OCI-LY3 (cell line): ENCODE data around the gene NEU4.

Experiments used
- H2AFZ ChIP-seq: fragments of 200-600, 300-600 bp; shearing (Covaris generic); 2 replicates; pipeline ENCODE4 v1.6.0; 2014; ENCODE audit warnings: antibody characterized with exemption, low read depth, low read length
- H3K27ac ChIP-seq: fragments of 200-600, 300-600 bp; sonication (generic); 2 replicates; pipeline ENCODE4 v1.5.1; 2014; ENCODE audit warnings: mild to moderate bottlenecking, low read length, moderate library complexity, mixed read lengths
- H3K27me3 ChIP-seq: fragments of 200-600, 300-600 bp; sonication (generic); 2 replicates; pipeline ENCODE4 v1.6.1; 2014; ENCODE audit warnings: low read depth, low read length, mixed read lengths
- H3K36me3 ChIP-seq: fragments of 200-600, 300-600 bp; sonication (generic); replicated peaks from 2 replicates; pipeline ENCODE3; 2014; ENCODE audit warnings: low read depth, low read length, mixed read lengths
- H3K4me1 ChIP-seq: fragments of 300-600, 200-600 bp; sonication (generic); 2 replicates; pipeline ENCODE4 v1.6.1; 2014; ENCODE audit warnings: low read length, mixed read lengths
- H3K4me2 ChIP-seq: fragments of 200-600, 300-600 bp; sonication (generic); 2 replicates; pipeline ENCODE4 v1.6.1; 2014; ENCODE audit warnings: low read length, mixed read lengths
- H3K4me3 ChIP-seq: fragments of 300-600, 200-600 bp; sonication (generic); 2 replicates; pipeline ENCODE4 v1.5.1; 2014; ENCODE audit warnings: antibody characterized with exemption, mild to moderate bottlenecking, low read length, moderate library complexity
- H3K79me2 ChIP-seq: fragments of 300-600, 200-600 bp; shearing (Covaris generic); 2 replicates; pipeline ENCODE4 v1.6.1; 2014; ENCODE audit warnings: mild to moderate bottlenecking, low read length, mixed read lengths
- H3K9ac ChIP-seq: fragments of 300-600, 200-600 bp; shearing (Covaris generic); 2 replicates; pipeline ENCODE4 v1.6.0; 2014; ENCODE audit warnings: mild to moderate bottlenecking, low read length, moderate library complexity
- H3K9me3 ChIP-seq: fragments of 200-600, 300-600 bp; shearing (Covaris generic); 2 replicates; pipeline ENCODE4 v1.6.1; 2014; ENCODE audit warnings: low read length, mixed read lengths; ENCODE audit not compliant: insufficient read depth
- H4K20me1 ChIP-seq: fragments of 200-600, 300-600 bp; sonication (generic); 2 replicates; pipeline ENCODE4 v1.6.1; 2016; ENCODE audit warnings: low read length, mixed read lengths; ENCODE audit not compliant: insufficient read depth
- CTCF ChIP-seq: fragments of 200-600, 300-600 bp; sonication (generic); IDR thresholded peaks from 2 replicates; pipeline ENCODE4 v1.5.1; 2014; ENCODE audit warnings: antibody characterized with exemption, low read length, low read depth
- EZH2phosphoT487 ChIP-seq: fragments of 200-600 bp; shearing (Covaris generic); IDR thresholded peaks from 2 replicates; pipeline ENCODE4 v1.6.1; 2018; ENCODE audit warnings: antibody characterized with exemption, mixed run types, low read depth

The NEU4 gene

GRCh38 chr2:241844066-241844728 is 35.2 kb downstream of the NEU4 start:
- Histone ChIP-seq H3K9me3 (no peaks in the 10 kb centered on the region), H3K79me2 (no peaks in the 10 kb centered on the region), H3K9ac (peak overlapping the region; percentile 57), H3K4me2 (peak overlapping the region; percentile 77), H3K36me3 (no peaks in the 10 kb centered on the region), H3K4me1 (peaks cover 3% of the 10 kb centered on the region; the same call in 1 of the 2 replicates), H2AFZ (peak overlapping the region; percentile 70), H3K27ac (no peak overlapping the region), H4K20me1 (no peaks in the 10 kb centered on the region), H3K27me3 (no peaks in the 10 kb centered on the region), H3K4me3 (peak overlapping the region; percentile 75)
- TF ChIP-seq EZH2phosphoT487 (no peak), CTCF (no peak)

- no peaks in the 10 kb centered on the region for H3K36me3 ChIP-seq
- H3K9me3 ChIP-seq: no peaks in the 10 kb centered on the region
- H3K27ac ChIP-seq: no peak overlapping the region
- H3K4me1 ChIP-seq: peaks cover 3% of the 10 kb centered on the region; the same call in 1 of the 2 replicates
- H4K20me1 ChIP-seq: no peaks in the 10 kb centered on the region
- TF ChIP-seq EZH2phosphoT487 (no peak), CTCF (no peak)
- H3K79me2 ChIP-seq: no peaks in the 10 kb centered on the region
- H2AFZ ChIP-seq: no peak overlapping the region
- no peak overlapping the region for H3K9ac ChIP-seq
- H3K4me3 ChIP-seq: peak overlapping the region; percentile 75
- no peaks in the 10 kb centered on the region for H3K27me3 ChIP-seq
- H3K4me2 ChIP-seq: peak overlapping the region; percentile 77
Measured at GRCh38 chr2:241844831-241845578, 36.0 kb downstream of the NEU4 start.

DNA sequence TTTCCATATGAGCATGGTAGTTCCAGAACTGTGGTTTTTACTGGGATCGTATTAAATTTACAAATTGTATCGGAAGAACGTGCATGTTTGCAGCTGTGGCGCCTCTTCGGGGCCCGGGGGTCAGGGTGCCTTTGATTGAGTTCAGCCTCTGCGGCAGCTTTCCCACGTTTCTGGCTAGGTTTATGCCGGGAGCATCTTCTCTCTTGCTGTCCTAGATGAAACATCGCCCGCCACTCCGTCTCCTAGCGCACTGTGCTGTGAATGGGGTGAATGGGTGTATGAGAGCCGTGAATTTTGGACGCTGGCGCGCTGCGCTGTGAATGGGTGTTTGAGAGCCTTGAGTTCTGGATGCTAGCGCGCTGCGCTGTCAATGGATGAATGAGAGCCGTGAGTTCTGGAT is 37.4 kb downstream of the NEU4 start:
- Histone ChIP-seq H3K4me3 (no peak overlapping the region), H2AFZ (no peak overlapping the region), H3K4me2 (no peak overlapping the region), H3K9ac (no peak overlapping the region), H3K36me3 (no peaks in the 10 kb centered on the region), H3K27ac (no peak overlapping the region), H3K79me2 (no peaks in the 10 kb centered on the region), H3K4me1 (peaks cover 3% of the 10 kb centered on the region; the same call in 1 of the 2 replicates), H3K9me3 (no peaks in the 10 kb centered on the region), H4K20me1 (no peaks in the 10 kb centered on the region), H3K27me3 (no peaks in the 10 kb centered on the region)
- TF ChIP-seq CTCF (no peak), EZH2phosphoT487 (no peak)

DNA sequence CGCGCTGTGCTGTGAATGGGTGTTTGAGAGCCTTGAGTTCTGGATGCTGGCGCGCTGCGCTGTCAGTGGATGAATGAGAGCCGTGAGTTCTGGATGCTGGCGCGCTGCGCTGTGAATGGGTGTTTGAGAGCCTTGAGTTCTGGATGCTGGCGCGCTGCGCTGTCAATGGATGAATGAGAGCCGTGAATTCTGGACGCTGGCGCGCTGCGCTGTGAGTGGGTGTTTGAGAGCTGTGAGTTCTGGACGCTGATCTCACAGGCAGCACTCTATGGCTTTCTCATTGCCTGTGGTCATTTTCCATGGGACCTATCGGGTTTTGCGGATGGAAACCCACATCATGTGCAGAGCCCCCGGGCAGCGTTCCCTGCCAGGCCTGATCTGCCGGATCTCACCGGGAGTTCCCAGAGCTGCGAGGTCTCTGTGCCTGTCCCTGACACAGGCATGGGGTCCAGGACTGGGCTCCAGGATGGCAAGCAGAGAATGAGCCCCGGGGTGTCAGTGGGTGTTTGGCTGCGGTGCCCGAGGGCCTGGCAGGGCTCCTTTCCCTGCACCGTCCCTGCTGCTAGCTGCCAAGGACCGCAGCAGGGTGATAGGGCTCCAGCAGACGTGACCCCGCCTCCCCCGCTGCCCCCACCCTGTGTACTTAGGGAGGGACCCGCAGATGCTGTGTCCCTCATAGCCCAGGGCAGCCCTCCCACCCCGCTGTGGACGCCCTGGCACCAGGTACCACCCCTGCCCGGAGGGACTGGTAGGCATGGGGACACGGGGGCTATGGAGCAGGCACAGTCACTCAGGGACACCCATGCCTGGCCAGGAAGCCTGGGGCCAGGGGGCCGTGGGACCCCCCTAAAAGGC is 40.0 kb downstream of the NEU4 start:
- H3K9ac ChIP-seq: no peak overlapping the region
- peaks cover 3% of the 10 kb centered on the region; the same call in 1 of the 2 replicates for H3K4me1 ChIP-seq
- H2AFZ ChIP-seq: no peak overlapping the region
- H4K20me1 ChIP-seq: no peaks in the 10 kb centered on the region
- H3K4me3 ChIP-seq: no peak overlapping the region
- no peaks in the 10 kb centered on the region for H3K36me3 ChIP-seq
- TF ChIP-seq CTCF (no peak), EZH2phosphoT487 (no peak)
- H3K27ac ChIP-seq: no peak overlapping the region
- no peak overlapping the region for H3K4me2 ChIP-seq
- H3K27me3 ChIP-seq: no peaks in the 10 kb centered on the region
- no peaks in the 10 kb centered on the region for H3K79me2 ChIP-seq
- H3K9me3 ChIP-seq: no peaks in the 10 kb centered on the region
